HepG2 (cell line): ENCODE results near the gene EVI5. TPM values are rescaled to one million over a fixed set of nuclear protein-coding genes. Genes with fewer than 3 reads are reported as not detected.

Source experiments
- ATAC-seq: fragments of 200-7000 bp; cut with Tn5 transposase; 3 replicates; pipeline ENCODE4 v1.9.1; 2020; ENCODE audit warnings: mild to moderate bottlenecking, moderate library complexity
- BruUV-seq: library from RNA; stranded (reverse); fragments of 400-500 nt; replicated peaks from 2 replicates; lab custom pipeline; 2021; lab: Mats Ljungman, UMichigan
- CTCF ChIA-PET: fragments of 300-600 bp; formaldehyde crosslinking; extraction: SDS; loops from one replicate; lab custom pipeline; 2021; ENCODE audit warnings: low total read pairs, inconsistent platforms, low intra/inter-chr PET ratio; lab: Yijun Ruan, JAX
- POLR2A ChIA-PET: fragments of 350-600 bp; sonication (Branson Sonifier 250); formaldehyde crosslinking; loops from one replicate; lab custom pipeline; 2020; ENCODE audit warnings: antibody characterized with exemption, inconsistent platforms; lab: Yijun Ruan, JAX
- DNase-seq: peaks from one replicate; pipeline ENCODE4 v3.0.0-alpha.2; 2015; ENCODE audit warnings: low spot score
- FAIRE-seq: peaks from 3 replicates; lab custom pipeline; 2011; peaks lifted over from hg19 to GRCh38; lab: Jason Lieb, UNC
- H2AFZ ChIP-seq: one replicate; pipeline ENCODE4 v1.6.1; 2011; ENCODE audit warnings: low read length, inconsistent platforms
- H3K27ac ChIP-seq: fragments of 300-600 bp; 3 replicates; pipeline ENCODE4 v1.8.0; 2011; ENCODE audit warnings: mixed run types, mild to moderate bottlenecking, mixed read lengths, low read length, inconsistent platforms; ENCODE audit not compliant: insufficient read depth; ENCODE audit errors: extremely low read length
- H3K27me3 ChIP-seq, 2 experiments: fragments of 200-600 bp in 1 of 2; 2 replicates in 1 of 2; 3 replicates in 1 of 2; pipeline versions ENCODE4 v1.6.0 to v1.8.0; 2011; ENCODE audit warnings: low read length in 2 of 2, mild to moderate bottlenecking in 2 of 2, moderate library complexity in 2 of 2, inconsistent platforms in 1 of 2; ENCODE audit not compliant: insufficient read depth in 2 of 2, control insufficient read depth in 1 of 2
- H3K36me3 ChIP-seq, 2 experiments: fragments of 200-600 bp in 1 of 2; replicated peaks in 1 of 2; 2 replicates in 1 of 2; 3 replicates in 1 of 2; pipeline versions ENCODE4 v1.5.1 to v1.8.0; 2011; ENCODE audit warnings: low read length in 2 of 2, inconsistent platforms in 1 of 2; ENCODE audit not compliant: insufficient read depth in 2 of 2, control insufficient read depth in 1 of 2
- H3K4me1 ChIP-seq: 2 replicates; pipeline ENCODE4 v1.5.1; 2012; ENCODE audit warnings: low read length, inconsistent platforms; ENCODE audit not compliant: insufficient read depth
- H3K4me2 ChIP-seq: 2 replicates; pipeline ENCODE4 v1.6.0; 2011; ENCODE audit warnings: low read depth, low read length, inconsistent platforms
- H3K4me3 ChIP-seq, 3 experiments: fragments of 200-600 bp in 1 of 3; sonication (generic), shearing (Covaris generic) in 1 of 3; replicated peaks in 1 of 3; 2 replicates each; pipeline ENCODE4 v1.5.1; 2011 to 2016; ENCODE audit warnings: low read length in 3 of 3, inconsistent platforms in 2 of 3, low read depth in 2 of 3, mild to moderate bottlenecking in 2 of 3, control low read depth in 1 of 3, mixed read lengths in 1 of 3; ENCODE audit not compliant: insufficient read depth in 1 of 3
- H3K79me2 ChIP-seq: one replicate; pipeline ENCODE4 v1.6.1; 2011; ENCODE audit warnings: low read length, inconsistent platforms; ENCODE audit not compliant: insufficient read depth
- H3K9ac ChIP-seq: 2 replicates; pipeline ENCODE4 v1.6.0; 2011; ENCODE audit warnings: mild to moderate bottlenecking, low read depth, low read length, inconsistent platforms; ENCODE audit not compliant: insufficient read depth
- H3K9me3 ChIP-seq: 2 replicates; pipeline ENCODE4 v1.5.1; 2012; ENCODE audit warnings: mild to moderate bottlenecking, low read length
- H4K20me1 ChIP-seq: 2 replicates; pipeline ENCODE4 v1.6.0; 2011; ENCODE audit warnings: inconsistent platforms, mild to moderate bottlenecking, low read length, moderate library complexity; ENCODE audit not compliant: insufficient read depth
- HOXD1 ChIP-seq: sonication (generic); formaldehyde crosslinking; IDR thresholded peaks from 2 replicates; pipeline ENCODE4 v1.5.0; 2020; ENCODE audit warnings: missing genetic modification reagents
- IKZF4 ChIP-seq: sonication (generic); formaldehyde crosslinking; IDR thresholded peaks from 2 replicates; pipeline ENCODE4 v1.5.1; 2020; ENCODE audit warnings: borderline replicate concordance, mild to moderate bottlenecking, low read depth, missing genetic modification reagents; ENCODE audit errors: not compliant biosample characterization
- KLF13 ChIP-seq: sonication (generic); formaldehyde crosslinking; IDR thresholded peaks from 2 replicates; pipeline ENCODE4 v1.4.0; 2020; ENCODE audit warnings: mild to moderate bottlenecking, missing genetic modification reagents
- NCOA1 ChIP-seq: sonication (generic); formaldehyde crosslinking; IDR thresholded peaks from 2 replicates; pipeline ENCODE4 v1.9.0; 2021; ENCODE audit warnings: missing genetic modification reagents
- ZMAT3 ChIP-seq: sonication (generic); formaldehyde crosslinking; conservative IDR thresholded peaks from 2 replicates; pipeline ENCODE4 v1.7.0; 2021; ENCODE audit warnings: missing genetic modification reagents
- ZNF18 ChIP-seq: sonication (generic); formaldehyde crosslinking; IDR thresholded peaks from 2 replicates; pipeline ENCODE4 v1.8.0; 2022; ENCODE audit warnings: mild to moderate bottlenecking, missing genetic modification reagents; ENCODE audit not compliant: insufficient replicate concordance
- ZNF460 ChIP-seq: sonication (generic); formaldehyde crosslinking; IDR thresholded peaks from 2 replicates; pipeline ENCODE4 v1.5.1; 2020; ENCODE audit warnings: missing genetic modification reagents, mild to moderate bottlenecking, borderline replicate concordance
- ZNF766 ChIP-seq: sonication (generic); formaldehyde crosslinking; IDR thresholded peaks from 2 replicates; pipeline ENCODE4 v1.5.0; 2020; ENCODE audit warnings: missing genetic modification reagents, borderline replicate concordance
- ZNF782 ChIP-seq: sonication (generic); formaldehyde crosslinking; IDR thresholded peaks from 2 replicates; pipeline ENCODE4 v1.4.0; 2020; ENCODE audit warnings: missing genetic modification reagents, mild to moderate bottlenecking, borderline replicate concordance
- ZNF788 ChIP-seq: sonication (generic); formaldehyde crosslinking; IDR thresholded peaks from 2 replicates; pipeline ENCODE4 v1.5.0; 2020; ENCODE audit warnings: mild to moderate bottlenecking, missing genetic modification reagents, borderline replicate concordance
- ZNF883 ChIP-seq: sonication (generic); formaldehyde crosslinking; IDR thresholded peaks from 2 replicates; pipeline ENCODE4 v1.5.1; 2020; ENCODE audit warnings: mild to moderate bottlenecking, missing genetic modification reagents; ENCODE audit errors: not compliant biosample characterization
- WGBS: methylation state at CpG from one replicate; pipeline ENCODE4 v1.1.6; 2017; ENCODE audit warnings: low lambda C conversion rate; 5-methylcytosine and 5-hydroxymethylcytosine counted together
- in situ Hi-C: cut with HindIII; loops from 2 replicates; pipeline ENCODE4 v1.10.0; 2017; ENCODE audit warnings: low pct_unique_long_range_greater_than_20kb; ENCODE audit not compliant: extremely low pct_ligation_motif_present
- intact Hi-C: fragments of 100-400 bp; cut with micrococcal nuclease; formaldehyde crosslinking; loops from one replicate; pipeline ENCODE4 v1.10.0; 2022; ENCODE audit not compliant: unreplicated experiment
- polyA plus RNA-seq, 8 experiments: library from polyadenylated mRNA; depleted of rRNA in 3 of 8; stranded (reverse) in 7 of 8; unstranded in 1 of 8; fragments of >200 nt; fragmentation: Illumina TruSeq in 4 of 8; extraction: Trizol in 4 of 8; gene quantifications; 2 replicates each; pipeline versions ENCODE4 v1.2.1 to v1.2.3, GENCODE V29; 2011 to 2016; ENCODE audit warnings: low read depth in 4 of 8, missing spikeins in 1 of 8, mixed read lengths in 1 of 8; ENCODE audit not compliant: insufficient read depth in 1 of 8
- total RNA-seq, 5 experiments: library from RNA; depleted of rRNA; stranded (reverse); fragments of >200 nt; fragmentation: Illumina TruSeq; extraction: Trizol; gene quantifications; 2 replicates each; pipeline ENCODE4 v1.2.3, GENCODE V29; 2016; ENCODE audit warnings: low read depth in 1 of 5

Gene EVI5
- total and polyA plus RNA-seq, 2 of the 13 experiments (the other 11 are each of a cell fraction or from before 2014, with no cell fraction given): 4.0 to 12.6 TPM

- Histone ChIP-seq H3K27ac (no peak overlapping the region), H3K79me2 (no peaks in the 10 kb centered on the region), H3K9ac (no peak overlapping the region), H3K36me3 (no peaks in the 10 kb centered on the region), H3K27me3 (no peaks in the 10 kb centered on the region), H4K20me1 (no peaks in the 10 kb centered on the region), H3K4me3 (no peak overlapping the region), H3K4me1 (no peaks in the 10 kb centered on the region), H2AFZ (no peak overlapping the region), H3K9me3 (no peaks in the 10 kb centered on the region), H3K4me2 (no peak overlapping the region)
- in situ Hi-C loops: no loop called here
- TF ChIP-seq ZNF883 (CRISPR knock-in tag) (no peak), KLF13 (CRISPR knock-in tag) (no peak), ZNF460 (CRISPR knock-in tag) (no peak), ZNF782 (CRISPR knock-in tag) (no peak), ZNF788 (CRISPR knock-in tag) (no peak), IKZF4 (CRISPR knock-in tag) (no peak), ZNF18 (no peak), HOXD1 (CRISPR knock-in tag) (no peak), ZMAT3 (no peak), NCOA1 (CRISPR knock-in tag) (no peak), ZNF766 (no peak)
- 100% methylated on average over 2 of the region's 2 CpGs for WGBS
- intact Hi-C loops: no loop called here
- FAIRE-seq (no peak), DNase-seq (no peak), ATAC-seq (no peak)
- ChIA-PET POLR2A (no interaction called here), CTCF (no interaction called here)
- BruUV-seq: no TSS peak
Measured at GRCh38 chr1:92544756-92545165, 240.1 kb downstream of the EVI5 start.
